GF-D8 (cell line): Measurements from ENCODE around the gene UCMA.

ENCODE experiments used
- DNase-seq: peaks from one replicate; lab custom pipeline; 2025; lab: John Stamatoyannopoulos, UW

UCMA gene

GRCh38 chr10:13233358-13233757, 816 bp downstream of the UCMA start:
- no peak for DNase-seq

GRCh38 chr10:13231808-13232207, 2.4 kb downstream of the UCMA start:
- DNase-seq, result no peak

- no peak for DNase-seq
Observed at GRCh38 chr10:13231190-13231589, 3.0 kb downstream of the UCMA start.

GRCh38 chr10:13227031-13227430, 7.1 kb downstream of the UCMA start:
- DNase-seq, result no peak

GRCh38 chr10:13225601-13226000, 8.6 kb downstream of the UCMA start:
- no peak for DNase-seq

GRCh38 chr10:13224210-13224995, 9.8 kb downstream of the UCMA start:
- DNase-seq, result no peak

- no peak for DNase-seq
Observed at GRCh38 chr10:13223241-13223640, 10.9 kb downstream of the UCMA start.

- DNase-seq, result no peak
Observed at GRCh38 chr10:13222566-13222965, 11.6 kb downstream of the UCMA start.

GRCh38 chr10:13222151-13222550, 12.0 kb downstream of the UCMA start:
- no peak for DNase-seq

- no peak for DNase-seq
Observed at GRCh38 chr10:13221572-13221971, 12.6 kb downstream of the UCMA start.

GRCh38 chr10:13219685-13220670, 14.2 kb downstream of the UCMA start:
- DNase-seq, result no peak

GRCh38 chr10:13218878-13219277, 15.3 kb downstream of the UCMA start:
- DNase-seq, result no peak

- DNase-seq, result no peak
Observed at GRCh38 chr10:13213163-13213562, 21.0 kb downstream of the UCMA start.

- no peak for DNase-seq
Observed at GRCh38 chr10:13206546-13207443, 27.4 kb downstream of the UCMA start.

GRCh38 chr10:13206091-13206490, 28.1 kb downstream of the UCMA start:
- DNase-seq, result no peak

- DNase-seq, result no peak
Observed at GRCh38 chr10:13201132-13201531, 33.0 kb downstream of the UCMA start.

- DNase-seq, result no peak
Observed at GRCh38 chr10:13195016-13195415, 39.2 kb downstream of the UCMA start.

- no peak for DNase-seq
Observed at GRCh38 chr10:13193637-13194036, 40.5 kb downstream of the UCMA start.

GRCh38 chr10:13191362-13191761, 42.8 kb downstream of the UCMA start:
- DNase-seq, result no peak

GRCh38 chr10:13190816-13191215, 43.4 kb downstream of the UCMA start:
- DNase-seq, result no peak

GRCh38 chr10:13189961-13190360, 44.2 kb downstream of the UCMA start:
- no peak for DNase-seq

- DNase-seq, result no peak
Observed at GRCh38 chr10:13188593-13188992, 45.6 kb downstream of the UCMA start.
